Adipose tissue (tissue), 3 donors: ENCODE results near the gene GOSR1. TPM values are rescaled to one million over a fixed set of nuclear protein-coding genes. Genes with fewer than 3 reads are reported as not detected.
"Not testable (repeated sequence)": the region's sequence is repeated elsewhere in the genome, so short reads cannot be mapped to it uniquely, and the experiment has no call there.

Experiments used
- H3K27ac ChIP-seq: one replicate; pipeline ENCODE4 v1.5.1; 2013; ENCODE audit warnings: low read depth, low read length
- WGBS, 3 donors: extraction: QIAGEN DNeasy Blood & Tissue Kit; methylation state at CpG; one replicate each; pipeline ENCODE4 v1.1.7; 2013; 5-methylcytosine and 5-hydroxymethylcytosine counted together
- polyA plus RNA-seq, 3 donors: library from polyadenylated mRNA; stranded (reverse); fragments of 200-250 nt; gene quantifications; one replicate each; pipeline ENCODE4 v1.2.3, GENCODE V29; 2013
- donor health status: healthy with polysubstance abuse.
- donor health status: Bipolar disorder and iron deficiency.
- donor health status: healthy.

The GOSR1 gene
- polyA plus RNA-seq, 3 donors = 13.4 to 17.5 (median 14.2) TPM

GRCh38 chr17:30534938-30535921 lies 58.0 kb downstream of the GOSR1 start:
- 81 to 90% (median 88%) methylated on average over 12 of the region's 12 CpGs for WGBS, 3 donors
- H3K27ac ChIP-seq = no peak overlapping the region

GRCh38 chr17:30536846-30537245 lies 59.6 kb downstream of the GOSR1 start:
- 90 to 92% (median 92%) methylated on average over 9 to 16 of the region's 16 CpGs for WGBS, 3 donors
- not testable (repeated sequence) for H3K27ac ChIP-seq

DNA sequence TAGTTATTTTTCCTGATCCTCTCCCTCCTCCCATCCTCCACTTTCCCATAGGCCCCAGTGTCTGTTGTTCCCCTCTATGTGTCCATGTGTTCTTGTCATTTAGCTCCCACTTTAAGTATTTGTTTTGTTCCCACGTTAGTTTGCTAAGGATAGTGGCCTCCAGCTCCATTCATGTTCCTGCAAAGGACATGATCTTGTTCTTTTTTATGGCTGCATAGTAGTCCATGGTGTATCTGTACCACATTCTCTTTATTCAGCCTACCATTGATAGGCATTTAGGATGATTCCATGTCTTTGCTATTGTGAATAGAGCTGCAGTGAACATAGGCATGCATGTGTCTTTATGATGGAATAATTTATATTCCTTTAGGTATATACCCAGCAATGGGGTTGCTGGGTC lies 60.5 kb downstream of the GOSR1 start:
- 80 to 87% (median 81%) methylated on average over 1 of the region's 1 CpG for WGBS, 3 donors
- not testable (repeated sequence) for H3K27ac ChIP-seq

GRCh38 chr17:30541802-30542201 lies 64.6 kb downstream of the GOSR1 start:
- WGBS, 3 donors = 85 to 89% (median 86%) methylated on average over 8 of the region's 8 CpGs
- H3K27ac ChIP-seq = no peak overlapping the region

GRCh38 chr17:30543456-30543855 lies 66.2 kb downstream of the GOSR1 start:
- 59 to 63% (median 61%) methylated on average over 2 of the region's 2 CpGs for WGBS, 3 donors
- no peak overlapping the region for H3K27ac ChIP-seq

- H3K27ac ChIP-seq = no peak overlapping the region
- WGBS, 3 donors = 61 to 85% (median 79%) methylated on average over 2 of the region's 2 CpGs
Observed at GRCh38 chr17:30545024-30545423, 67.8 kb downstream of the GOSR1 start.

DNA sequence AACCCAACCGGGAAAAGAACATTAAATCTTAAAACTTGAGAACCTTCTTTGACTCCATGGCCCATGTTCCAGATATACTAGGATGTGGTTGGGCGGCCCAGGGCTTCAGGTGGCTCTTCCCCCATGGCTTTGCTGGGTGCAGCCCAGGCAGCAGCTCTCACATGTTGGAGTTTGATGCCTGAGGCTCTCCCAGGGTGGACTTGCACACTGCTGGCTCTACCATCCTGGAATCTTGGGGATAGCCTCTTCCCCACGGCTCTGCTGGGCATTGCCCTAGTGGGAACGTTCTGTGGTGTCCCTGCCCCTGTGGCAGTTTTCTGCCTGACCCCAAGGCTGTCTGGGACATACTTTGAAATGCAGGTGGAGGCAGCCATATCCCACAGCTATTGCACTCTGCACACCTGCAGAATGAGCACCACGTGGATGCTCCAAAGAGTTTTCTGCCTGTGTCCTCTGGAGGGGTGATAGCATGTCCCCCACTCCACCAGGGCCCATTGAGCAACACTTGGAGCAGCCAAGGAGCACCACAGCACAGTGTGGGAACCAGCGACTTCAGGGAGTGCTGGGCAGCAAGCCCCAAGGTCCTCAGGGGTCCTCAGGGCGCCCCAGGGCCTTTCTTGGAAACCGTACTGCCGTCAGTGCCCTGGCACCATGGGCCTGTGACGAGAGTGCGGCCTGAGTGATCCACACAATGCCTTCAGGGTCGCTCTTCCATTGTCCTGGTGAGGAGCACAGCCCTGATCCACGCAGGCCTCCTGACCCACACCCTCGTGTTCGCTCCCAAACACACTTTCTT lies 70.8 kb downstream of the GOSR1 start:
- 90 to 94% (median 93%) methylated on average over 15 of the region's 15 CpGs for WGBS, 3 donors
- no peak overlapping the region for H3K27ac ChIP-seq

DNA sequence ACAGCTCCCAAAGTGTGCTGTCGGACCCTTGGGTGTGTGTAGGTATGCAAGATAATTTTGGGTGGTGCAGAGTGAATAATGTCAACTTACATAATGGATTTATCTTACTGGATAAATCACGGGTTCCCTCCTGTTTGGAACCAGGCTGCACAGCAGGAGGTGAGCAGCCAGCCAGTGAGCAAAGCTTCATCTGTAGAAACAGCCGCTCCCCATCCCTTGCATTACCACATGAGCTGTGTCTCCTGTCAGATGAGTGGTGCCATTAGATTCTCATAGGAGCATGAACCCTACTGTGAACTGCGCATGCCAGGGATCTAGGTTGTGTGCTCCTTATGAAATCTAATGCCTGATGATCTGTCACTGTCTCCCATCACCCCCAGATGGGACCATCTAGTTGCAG lies 72.0 kb downstream of the GOSR1 start:
- not testable (repeated sequence) for H3K27ac ChIP-seq
- 91 to 93% (median 92%) methylated on average over 4 of the region's 4 CpGs for WGBS, 3 donors

- 83 to 88% (median 87%) methylated on average over 15 of the region's 15 CpGs for WGBS, 3 donors
- H3K27ac ChIP-seq = no peak overlapping the region
Observed at GRCh38 chr17:30549864-30550511, 72.8 kb downstream of the GOSR1 start.

DNA sequence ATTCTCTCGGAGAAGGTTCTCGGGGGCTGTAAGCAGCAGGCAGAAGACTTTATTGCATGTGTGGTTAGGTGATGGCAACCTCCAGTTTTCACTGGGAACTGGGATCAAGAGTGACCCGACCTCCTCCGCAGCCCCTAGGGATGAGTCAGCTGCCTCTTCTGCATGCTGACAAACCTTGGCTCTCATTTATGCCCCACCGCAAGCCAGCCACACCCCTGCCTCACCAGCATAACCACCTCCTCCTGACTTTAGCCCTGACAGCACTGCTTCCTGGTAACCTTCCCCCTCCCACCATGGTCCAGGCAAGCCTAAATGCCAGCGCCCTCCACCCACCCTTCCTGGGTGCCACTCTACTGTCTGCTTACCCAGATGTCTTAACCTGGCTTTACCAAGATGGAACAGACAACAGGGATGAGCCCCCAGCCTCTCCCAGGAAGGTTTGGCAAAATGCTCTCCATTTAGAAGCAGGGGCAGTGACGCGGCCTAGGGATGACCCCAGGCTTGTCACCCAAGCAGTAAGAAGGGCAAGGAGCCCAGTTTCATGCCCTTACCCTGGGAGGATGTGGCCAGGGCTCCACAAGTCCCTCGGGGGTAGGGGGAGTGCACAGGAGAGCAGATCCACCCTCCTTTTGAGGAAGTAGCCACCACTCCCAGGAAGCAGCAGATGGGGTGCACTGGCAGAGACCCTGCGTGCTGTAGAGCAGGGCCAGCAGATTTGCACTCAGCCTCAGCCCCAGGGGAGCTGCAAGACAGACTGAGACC lies 73.5 kb downstream of the GOSR1 start:
- no peak overlapping the region for H3K27ac ChIP-seq
- WGBS, 3 donors = 68 to 78% (median 68%) methylated on average over 10 of the region's 10 CpGs

DNA sequence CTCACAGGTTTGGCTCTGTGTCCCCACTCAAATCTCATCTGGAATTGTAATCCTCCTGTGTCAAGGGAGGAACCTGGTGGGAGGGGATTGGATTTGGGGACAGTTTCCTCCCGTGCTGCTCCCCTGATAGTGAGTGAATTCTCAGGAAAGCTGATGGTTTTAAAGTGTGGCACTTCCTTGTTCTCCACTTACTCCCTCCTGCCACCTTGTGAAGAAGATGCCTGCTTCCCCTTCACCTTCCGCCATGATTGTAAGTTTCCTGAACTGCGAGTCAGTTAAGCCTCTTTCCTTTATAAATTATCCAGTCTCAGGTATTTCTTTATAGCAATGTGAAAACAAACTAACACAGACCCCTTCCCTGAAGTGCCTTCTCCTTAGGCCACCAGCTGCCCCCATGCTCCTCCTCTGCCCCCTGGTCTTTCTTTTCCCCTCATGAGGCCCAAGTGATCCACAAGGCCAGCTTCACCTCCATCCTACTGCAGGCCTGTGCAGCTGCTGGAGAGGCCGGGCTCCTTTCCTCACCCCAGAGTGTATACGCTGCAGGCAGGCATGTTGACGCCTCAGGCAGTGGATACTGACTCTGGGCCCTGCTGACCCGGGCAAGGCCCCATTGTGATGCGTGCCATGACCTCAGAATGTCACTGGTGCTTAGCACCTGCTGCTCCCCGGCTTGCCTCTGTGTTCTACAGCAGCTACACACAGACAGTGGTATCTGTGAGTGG lies 74.2 kb downstream of the GOSR1 start:
- not testable (repeated sequence) for H3K27ac ChIP-seq
- WGBS, 3 donors = 79 to 87% (median 84%) methylated on average over 9 of the region's 9 CpGs

- 94 to 95% (median 95%) methylated on average over 9 of the region's 9 CpGs for WGBS, 3 donors
- H3K27ac ChIP-seq = no peak overlapping the region
Observed at GRCh38 chr17:30551996-30552339, 74.8 kb downstream of the GOSR1 start.

DNA sequence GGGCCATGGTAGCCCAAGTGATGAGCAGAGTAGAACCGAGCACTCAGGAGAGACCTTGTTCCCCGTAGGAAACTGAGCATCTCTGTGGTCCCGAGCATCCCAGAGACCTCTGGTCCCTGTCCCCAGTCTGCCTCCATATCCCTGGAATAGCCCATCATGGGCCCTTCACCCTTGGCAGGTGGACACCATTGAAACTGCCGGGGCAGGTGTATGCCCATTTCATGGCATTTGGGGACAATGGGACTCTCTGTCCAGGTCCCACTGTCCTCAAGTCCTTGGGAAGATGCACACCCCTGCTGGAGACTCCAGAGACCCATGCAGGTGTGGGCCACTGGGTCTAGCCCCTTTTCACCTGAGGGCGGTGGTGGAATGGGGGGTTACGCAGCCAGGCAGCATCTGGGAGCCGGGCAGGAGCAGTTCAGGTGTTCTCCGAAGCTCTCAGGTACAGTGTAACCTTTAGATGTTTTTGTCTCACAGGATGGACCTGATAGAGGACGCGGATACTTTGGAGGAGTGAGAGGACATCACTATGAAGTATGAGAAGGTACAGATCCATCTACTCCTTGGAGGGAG lies 75.9 kb downstream of the GOSR1 start:
- no peak overlapping the region for H3K27ac ChIP-seq
- WGBS, 3 donors = 88 to 96% (median 95%) methylated on average over 10 of the region's 10 CpGs

- H3K27ac ChIP-seq = not testable (repeated sequence)
- 86 to 92% (median 87%) methylated on average over 3 to 4 of the region's 4 CpGs for WGBS, 3 donors
Observed at GRCh38 chr17:30553823-30554440, 76.7 kb downstream of the GOSR1 start.

DNA sequence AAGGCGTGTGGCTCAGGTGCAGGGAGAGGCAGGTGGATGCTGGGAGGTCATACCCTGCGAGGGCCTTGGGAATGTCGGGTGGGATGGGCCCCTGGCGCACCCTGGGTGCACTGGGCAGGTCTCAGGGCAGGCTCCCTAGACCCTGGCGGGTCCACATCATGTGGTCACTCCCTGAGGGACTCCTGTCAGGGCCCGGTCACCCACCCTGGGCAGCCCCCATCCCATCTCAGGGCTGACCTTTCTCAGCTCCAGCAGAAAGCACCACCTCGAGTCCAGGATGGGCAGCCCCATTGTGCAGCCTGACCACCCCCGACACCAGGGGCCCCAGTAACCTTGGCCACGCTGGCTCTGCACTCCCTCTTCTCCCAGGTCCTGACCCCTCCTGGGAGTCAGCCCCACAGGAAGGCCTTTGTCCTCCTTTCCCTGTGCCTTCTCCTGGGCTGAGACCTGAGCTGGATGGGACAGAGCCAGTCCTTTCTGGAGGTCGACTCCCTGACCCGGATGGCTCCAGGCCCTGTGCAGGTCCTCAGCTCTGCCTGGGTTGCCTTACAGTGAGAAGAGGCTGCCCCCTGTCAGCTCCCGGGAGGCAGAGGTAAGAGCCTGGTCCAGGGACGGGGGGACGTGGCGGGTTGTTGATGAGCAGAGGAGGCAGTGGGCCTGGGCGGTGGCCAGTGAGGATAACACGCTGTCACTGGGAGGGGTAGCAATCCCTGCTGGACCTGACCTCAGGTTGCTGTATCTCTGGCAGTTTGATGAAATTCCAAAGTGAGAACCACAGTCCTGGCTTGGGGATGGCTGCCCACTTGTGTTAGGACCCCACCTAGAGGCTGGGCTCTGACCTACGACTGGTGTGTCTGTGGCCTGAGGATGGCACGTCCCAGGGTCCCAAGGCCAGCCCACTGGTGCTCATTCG lies 77.9 kb downstream of the GOSR1 start:
- no peak overlapping the region for H3K27ac ChIP-seq
- 77 to 80% (median 79%) methylated on average over 20 of the region's 20 CpGs for WGBS, 3 donors

DNA sequence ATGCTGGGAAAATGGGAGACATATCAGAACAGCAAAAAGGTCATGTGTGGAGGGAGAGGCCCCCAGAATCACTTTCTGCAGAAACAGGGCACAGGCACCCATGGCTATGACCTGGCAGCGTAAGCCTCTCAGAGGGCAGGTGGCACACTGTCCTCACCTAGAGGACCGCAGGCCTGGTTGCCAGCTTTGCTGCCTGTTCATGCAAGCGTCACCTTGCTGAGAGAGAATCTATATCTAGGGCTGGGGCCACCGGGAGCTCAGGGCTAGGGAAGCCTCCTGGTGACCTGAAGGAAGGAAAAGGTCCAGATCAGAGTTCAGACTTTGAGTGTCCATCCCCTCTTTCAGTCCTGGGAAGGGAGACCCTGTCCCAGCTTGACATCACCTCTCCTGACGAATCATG lies 78.7 kb downstream of the GOSR1 start:
- 91 to 92% (median 91%) methylated on average over 5 of the region's 5 CpGs for WGBS, 3 donors
- H3K27ac ChIP-seq = no peak overlapping the region
